HepG2 (cell line): ENCODE results near the gene TRIM4. TPM values are rescaled to one million over a fixed set of nuclear protein-coding genes. Genes with fewer than 3 reads are reported as not detected.

Source experiments
- HMG20B ChIP-seq: conservative IDR thresholded peaks from 2 replicates; pipeline ENCODE4 v1.6.1; 2016; ENCODE audit warnings: missing genetic modification reagents, missing compliant biosample characterization
- KLF16 ChIP-seq, 2 experiments: sonication (generic) in 1 of 2; formaldehyde crosslinking in 1 of 2; IDR thresholded peaks; 2 replicates each; pipeline versions ENCODE4 v1.6.1 to v1.8.0; 2016 to 2023; ENCODE audit warnings: missing genetic modification reagents in 2 of 2, missing compliant biosample characterization in 1 of 2
- MAF1 ChIP-seq: sonication (generic); formaldehyde crosslinking; IDR thresholded peaks from 2 replicates; pipeline ENCODE4 v1.5.0; 2020; ENCODE audit warnings: missing genetic modification reagents, borderline replicate concordance
- MAFG ChIP-seq: sonication (generic); formaldehyde crosslinking; IDR thresholded peaks from 2 replicates; pipeline ENCODE4 v1.5.1; 2020; ENCODE audit warnings: mild to moderate bottlenecking, missing genetic modification reagents
- NR2C2 ChIP-seq: sonication (generic); formaldehyde crosslinking; IDR thresholded peaks from 2 replicates; pipeline ENCODE4 v1.4.0; 2020; ENCODE audit warnings: missing genetic modification reagents, mild to moderate bottlenecking, moderate library complexity, borderline replicate concordance
- PHF5A ChIP-seq: IDR thresholded peaks from one replicate; pipeline ENCODE4 v1.6.1; 2018; ENCODE audit warnings: low read depth, missing genetic modification reagents; ENCODE audit not compliant: unreplicated experiment
- U2AF1 ChIP-seq: fragments of 200-400 bp; formaldehyde crosslinking; optimal IDR thresholded peaks from 2 replicates; pipeline ENCODE3; 2017; ENCODE audit warnings: mild to moderate bottlenecking, low read depth, low read length
- ZBTB42 ChIP-seq: sonication (generic); formaldehyde crosslinking; IDR thresholded peaks from 2 replicates; pipeline ENCODE4 v1.5.0; 2020; ENCODE audit warnings: mild to moderate bottlenecking, missing genetic modification reagents
- ZNF460 ChIP-seq: sonication (generic); formaldehyde crosslinking; IDR thresholded peaks from 2 replicates; pipeline ENCODE4 v1.5.1; 2020; ENCODE audit warnings: missing genetic modification reagents, mild to moderate bottlenecking, borderline replicate concordance
- polyA plus RNA-seq, 8 experiments: library from polyadenylated mRNA; depleted of rRNA in 3 of 8; stranded (reverse) in 7 of 8; unstranded in 1 of 8; fragments of >200 nt; fragmentation: Illumina TruSeq in 4 of 8; extraction: Trizol in 4 of 8; gene quantifications; 2 replicates each; pipeline versions ENCODE4 v1.2.1 to v1.2.3, GENCODE V29; 2011 to 2016; ENCODE audit warnings: low read depth in 4 of 8, missing spikeins in 1 of 8, mixed read lengths in 1 of 8; ENCODE audit not compliant: insufficient read depth in 1 of 8
- total RNA-seq, 5 experiments: library from RNA; depleted of rRNA; stranded (reverse); fragments of >200 nt; fragmentation: Illumina TruSeq; extraction: Trizol; gene quantifications; 2 replicates each; pipeline ENCODE4 v1.2.3, GENCODE V29; 2016; ENCODE audit warnings: low read depth in 1 of 5
- TF ChIP-seq, protein P1 (sequence below): sonication (generic); formaldehyde crosslinking; IDR thresholded peaks from 2 replicates; pipeline ENCODE4 v1.5.0; 2020; ENCODE audit warnings: mild to moderate bottlenecking, missing genetic modification reagents, moderate library complexity
- TF ChIP-seq, protein P2 (sequence below): sonication (generic); formaldehyde crosslinking; conservative IDR thresholded peaks from 2 replicates; pipeline ENCODE4 v1.4.0; 2020; ENCODE audit warnings: missing genetic modification reagents
- TF ChIP-seq, protein P3 (sequence below): sonication (generic); formaldehyde crosslinking; IDR thresholded peaks from 2 replicates; pipeline ENCODE4 v1.5.0; 2020; ENCODE audit warnings: mild to moderate bottlenecking, missing genetic modification reagents, borderline replicate concordance
- TF ChIP-seq, protein P4 (sequence below): sonication (generic); formaldehyde crosslinking; conservative IDR thresholded peaks from 2 replicates; pipeline ENCODE4 v1.4.0; 2020; ENCODE audit warnings: mild to moderate bottlenecking, missing genetic modification reagents, moderate library complexity
- TF ChIP-seq, protein P5 (sequence below): IDR thresholded peaks from 2 replicates; pipeline ENCODE4 v1.6.1; 2018; ENCODE audit warnings: missing genetic modification reagents

The TRIM4 gene
- total and polyA plus RNA-seq, 2 of the 13 experiments (the other 11 are each of a cell fraction or from before 2014, with no cell fraction given): 17.6 to 21.7 TPM

DNA sequence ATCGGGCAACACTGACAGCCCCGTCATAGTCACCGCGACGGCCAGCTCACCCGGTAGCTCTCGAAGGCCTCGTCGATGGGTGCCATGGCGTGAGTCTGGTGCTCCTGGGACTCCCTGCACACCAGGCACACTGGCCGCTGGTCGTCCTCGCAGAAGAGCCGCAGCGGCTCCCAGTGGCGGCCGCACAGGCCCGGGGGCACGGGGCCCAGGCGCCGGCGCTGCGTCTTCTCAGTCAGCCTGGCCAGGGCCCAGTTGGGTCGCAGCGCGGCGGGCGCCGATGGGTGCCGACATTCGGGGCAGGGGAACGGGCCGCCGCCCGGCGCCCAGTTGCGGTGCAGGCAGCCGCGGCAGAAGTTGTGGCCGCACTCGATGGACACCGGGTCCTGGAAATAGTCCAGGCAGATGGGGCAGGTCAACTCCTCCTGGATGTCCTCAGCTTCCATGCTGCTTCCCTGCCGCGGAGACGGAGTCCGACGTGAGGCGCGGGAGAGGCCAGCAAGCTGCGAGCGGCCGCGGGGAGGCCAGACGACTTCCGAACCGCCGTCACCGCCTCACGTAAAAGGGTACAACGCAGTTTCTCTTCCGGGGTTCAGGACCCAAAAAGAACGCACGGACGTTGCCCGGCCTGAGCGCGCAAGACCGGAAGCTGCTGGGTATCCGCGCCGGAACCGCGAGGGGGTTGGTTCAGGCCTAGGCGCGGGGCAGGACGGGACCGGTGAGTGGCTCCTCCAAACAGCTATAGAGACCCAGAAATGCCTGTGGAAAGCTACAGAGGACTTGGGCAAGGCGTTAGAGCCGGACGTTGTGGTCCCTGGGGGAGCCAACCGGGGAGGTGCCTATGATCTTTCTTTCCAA lies at the start of gene TRIM4 (continued):
- TF ChIP-seq, protein P1, sequence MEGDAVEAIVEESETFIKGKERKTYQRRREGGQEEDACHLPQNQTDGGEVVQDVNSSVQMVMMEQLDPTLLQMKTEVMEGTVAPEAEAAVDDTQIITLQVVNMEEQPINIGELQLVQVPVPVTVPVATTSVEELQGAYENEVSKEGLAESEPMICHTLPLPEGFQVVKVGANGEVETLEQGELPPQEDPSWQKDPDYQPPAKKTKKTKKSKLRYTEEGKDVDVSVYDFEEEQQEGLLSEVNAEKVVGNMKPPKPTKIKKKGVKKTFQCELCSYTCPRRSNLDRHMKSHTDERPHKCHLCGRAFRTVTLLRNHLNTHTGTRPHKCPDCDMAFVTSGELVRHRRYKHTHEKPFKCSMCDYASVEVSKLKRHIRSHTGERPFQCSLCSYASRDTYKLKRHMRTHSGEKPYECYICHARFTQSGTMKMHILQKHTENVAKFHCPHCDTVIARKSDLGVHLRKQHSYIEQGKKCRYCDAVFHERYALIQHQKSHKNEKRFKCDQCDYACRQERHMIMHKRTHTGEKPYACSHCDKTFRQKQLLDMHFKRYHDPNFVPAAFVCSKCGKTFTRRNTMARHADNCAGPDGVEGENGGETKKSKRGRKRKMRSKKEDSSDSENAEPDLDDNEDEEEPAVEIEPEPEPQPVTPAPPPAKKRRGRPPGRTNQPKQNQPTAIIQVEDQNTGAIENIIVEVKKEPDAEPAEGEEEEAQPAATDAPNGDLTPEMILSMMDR (CRISPR knock-in tag): peak; percentile 67
- TF ChIP-seq, protein P2, sequence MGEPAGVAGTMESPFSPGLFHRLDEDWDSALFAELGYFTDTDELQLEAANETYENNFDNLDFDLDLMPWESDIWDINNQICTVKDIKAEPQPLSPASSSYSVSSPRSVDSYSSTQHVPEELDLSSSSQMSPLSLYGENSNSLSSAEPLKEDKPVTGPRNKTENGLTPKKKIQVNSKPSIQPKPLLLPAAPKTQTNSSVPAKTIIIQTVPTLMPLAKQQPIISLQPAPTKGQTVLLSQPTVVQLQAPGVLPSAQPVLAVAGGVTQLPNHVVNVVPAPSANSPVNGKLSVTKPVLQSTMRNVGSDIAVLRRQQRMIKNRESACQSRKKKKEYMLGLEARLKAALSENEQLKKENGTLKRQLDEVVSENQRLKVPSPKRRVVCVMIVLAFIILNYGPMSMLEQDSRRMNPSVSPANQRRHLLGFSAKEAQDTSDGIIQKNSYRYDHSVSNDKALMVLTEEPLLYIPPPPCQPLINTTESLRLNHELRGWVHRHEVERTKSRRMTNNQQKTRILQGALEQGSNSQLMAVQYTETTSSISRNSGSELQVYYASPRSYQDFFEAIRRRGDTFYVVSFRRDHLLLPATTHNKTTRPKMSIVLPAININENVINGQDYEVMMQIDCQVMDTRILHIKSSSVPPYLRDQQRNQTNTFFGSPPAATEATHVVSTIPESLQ (CRISPR knock-in tag): 0 out of 2 replicates have a peak, but pooled peaks have one; percentile 34
- TF ChIP-seq MAF1 (CRISPR knock-in tag) (0 out of 2 replicates have a peak, but pooled peaks have one; percentile 77), KLF16 (CRISPR knock-in tag; IDR thresholded peaks at IDR 0.05) (no peak; a peak in 1 of 4 replicates), ZBTB42 (CRISPR knock-in tag) (0 out of 2 replicates have a peak, but pooled peaks have one; percentile 60), ZNF460 (CRISPR knock-in tag) (no peak; the same call in 1 of the 2 replicates), NR2C2 (CRISPR knock-in tag) (peak; percentile 98), PHF5A (CRISPR knock-in tag) (peak; percentile 75), U2AF1 (no peak), HMG20B (CRISPR knock-in tag) (peak; percentile 25; the same call in 1 of the 2 replicates), MAFG (CRISPR knock-in tag) (no peak)
- TF ChIP-seq, protein P3, sequence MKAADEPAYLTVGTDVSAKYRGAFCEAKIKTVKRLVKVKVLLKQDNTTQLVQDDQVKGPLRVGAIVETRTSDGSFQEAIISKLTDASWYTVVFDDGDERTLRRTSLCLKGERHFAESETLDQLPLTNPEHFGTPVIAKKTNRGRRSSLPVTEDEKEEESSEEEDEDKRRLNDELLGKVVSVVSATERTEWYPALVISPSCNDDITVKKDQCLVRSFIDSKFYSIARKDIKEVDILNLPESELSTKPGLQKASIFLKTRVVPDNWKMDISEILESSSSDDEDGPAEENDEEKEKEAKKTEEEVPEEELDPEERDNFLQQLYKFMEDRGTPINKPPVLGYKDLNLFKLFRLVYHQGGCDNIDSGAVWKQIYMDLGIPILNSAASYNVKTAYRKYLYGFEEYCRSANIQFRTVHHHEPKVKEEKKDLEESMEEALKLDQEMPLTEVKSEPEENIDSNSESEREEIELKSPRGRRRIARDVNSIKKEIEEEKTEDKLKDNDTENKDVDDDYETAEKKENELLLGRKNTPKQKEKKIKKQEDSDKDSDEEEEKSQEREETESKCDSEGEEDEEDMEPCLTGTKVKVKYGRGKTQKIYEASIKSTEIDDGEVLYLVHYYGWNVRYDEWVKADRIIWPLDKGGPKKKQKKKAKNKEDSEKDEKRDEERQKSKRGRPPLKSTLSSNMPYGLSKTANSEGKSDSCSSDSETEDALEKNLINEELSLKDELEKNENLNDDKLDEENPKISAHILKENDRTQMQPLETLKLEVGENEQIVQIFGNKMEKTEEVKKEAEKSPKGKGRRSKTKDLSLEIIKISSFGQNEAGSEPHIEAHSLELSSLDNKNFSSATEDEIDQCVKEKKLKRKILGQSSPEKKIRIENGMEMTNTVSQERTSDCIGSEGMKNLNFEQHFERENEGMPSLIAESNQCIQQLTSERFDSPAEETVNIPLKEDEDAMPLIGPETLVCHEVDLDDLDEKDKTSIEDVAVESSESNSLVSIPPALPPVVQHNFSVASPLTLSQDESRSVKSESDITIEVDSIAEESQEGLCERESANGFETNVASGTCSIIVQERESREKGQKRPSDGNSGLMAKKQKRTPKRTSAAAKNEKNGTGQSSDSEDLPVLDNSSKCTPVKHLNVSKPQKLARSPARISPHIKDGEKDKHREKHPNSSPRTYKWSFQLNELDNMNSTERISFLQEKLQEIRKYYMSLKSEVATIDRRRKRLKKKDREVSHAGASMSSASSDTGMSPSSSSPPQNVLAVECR: peak; percentile 96
- TF ChIP-seq, protein P4, sequence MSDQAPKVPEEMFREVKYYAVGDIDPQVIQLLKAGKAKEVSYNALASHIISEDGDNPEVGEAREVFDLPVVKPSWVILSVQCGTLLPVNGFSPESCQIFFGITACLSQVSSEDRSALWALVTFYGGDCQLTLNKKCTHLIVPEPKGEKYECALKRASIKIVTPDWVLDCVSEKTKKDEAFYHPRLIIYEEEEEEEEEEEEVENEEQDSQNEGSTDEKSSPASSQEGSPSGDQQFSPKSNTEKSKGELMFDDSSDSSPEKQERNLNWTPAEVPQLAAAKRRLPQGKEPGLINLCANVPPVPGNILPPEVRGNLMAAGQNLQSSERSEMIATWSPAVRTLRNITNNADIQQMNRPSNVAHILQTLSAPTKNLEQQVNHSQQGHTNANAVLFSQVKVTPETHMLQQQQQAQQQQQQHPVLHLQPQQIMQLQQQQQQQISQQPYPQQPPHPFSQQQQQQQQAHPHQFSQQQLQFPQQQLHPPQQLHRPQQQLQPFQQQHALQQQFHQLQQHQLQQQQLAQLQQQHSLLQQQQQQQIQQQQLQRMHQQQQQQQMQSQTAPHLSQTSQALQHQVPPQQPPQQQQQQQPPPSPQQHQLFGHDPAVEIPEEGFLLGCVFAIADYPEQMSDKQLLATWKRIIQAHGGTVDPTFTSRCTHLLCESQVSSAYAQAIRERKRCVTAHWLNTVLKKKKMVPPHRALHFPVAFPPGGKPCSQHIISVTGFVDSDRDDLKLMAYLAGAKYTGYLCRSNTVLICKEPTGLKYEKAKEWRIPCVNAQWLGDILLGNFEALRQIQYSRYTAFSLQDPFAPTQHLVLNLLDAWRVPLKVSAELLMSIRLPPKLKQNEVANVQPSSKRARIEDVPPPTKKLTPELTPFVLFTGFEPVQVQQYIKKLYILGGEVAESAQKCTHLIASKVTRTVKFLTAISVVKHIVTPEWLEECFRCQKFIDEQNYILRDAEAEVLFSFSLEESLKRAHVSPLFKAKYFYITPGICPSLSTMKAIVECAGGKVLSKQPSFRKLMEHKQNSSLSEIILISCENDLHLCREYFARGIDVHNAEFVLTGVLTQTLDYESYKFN (CRISPR knock-in tag): peak; percentile 26; the same call in 1 of the 2 replicates
- TF ChIP-seq, protein P5, sequence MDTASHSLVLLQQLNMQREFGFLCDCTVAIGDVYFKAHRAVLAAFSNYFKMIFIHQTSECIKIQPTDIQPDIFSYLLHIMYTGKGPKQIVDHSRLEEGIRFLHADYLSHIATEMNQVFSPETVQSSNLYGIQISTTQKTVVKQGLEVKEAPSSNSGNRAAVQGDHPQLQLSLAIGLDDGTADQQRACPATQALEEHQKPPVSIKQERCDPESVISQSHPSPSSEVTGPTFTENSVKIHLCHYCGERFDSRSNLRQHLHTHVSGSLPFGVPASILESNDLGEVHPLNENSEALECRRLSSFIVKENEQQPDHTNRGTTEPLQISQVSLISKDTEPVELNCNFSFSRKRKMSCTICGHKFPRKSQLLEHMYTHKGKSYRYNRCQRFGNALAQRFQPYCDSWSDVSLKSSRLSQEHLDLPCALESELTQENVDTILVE (CRISPR knock-in tag): peak; percentile 38; the same call in 1 of the 2 replicates
